Duodenal mucosa (tissue), 2 donors: Measurements from ENCODE around the gene DCTN2.

Source experiments
- H3K27ac ChIP-seq: one replicate; pipeline ENCODE4 v1.7.0; 2013; ENCODE audit warnings: low read depth, low read length
- H3K27me3 ChIP-seq, 2 donors: one replicate each; pipeline ENCODE4 v1.7.0; 2013; ENCODE audit warnings: low read length in 2 of 2, control low read depth in 1 of 2; ENCODE audit not compliant: insufficient read depth in 2 of 2, control insufficient read depth in 1 of 2
- H3K36me3 ChIP-seq, 2 donors: one replicate each; pipeline ENCODE4 v1.7.0; 2013; ENCODE audit warnings: low read length in 2 of 2, control low read depth in 1 of 2; ENCODE audit not compliant: insufficient read depth in 2 of 2, control insufficient read depth in 1 of 2
- H3K4me1 ChIP-seq, 2 donors: one replicate each; pipeline ENCODE4 v1.7.0; 2013; ENCODE audit warnings: low read length in 2 of 2, control low read depth in 1 of 2; ENCODE audit not compliant: insufficient read depth in 2 of 2, control insufficient read depth in 1 of 2
- H3K4me3 ChIP-seq, 2 donors: one replicate each; pipeline ENCODE4 v1.7.0; 2013; ENCODE audit warnings: low read length in 2 of 2, low read depth in 1 of 2
- H3K9ac ChIP-seq, 2 donors: one replicate each; pipeline ENCODE4 v1.7.0; 2013; ENCODE audit warnings: low read length in 2 of 2, low read depth in 1 of 2
- H3K9me3 ChIP-seq, 2 donors: one replicate each; pipeline ENCODE4 v1.7.0; 2013; ENCODE audit warnings: low read length in 2 of 2, control low read depth in 1 of 2; ENCODE audit not compliant: control insufficient read depth in 1 of 2

Gene DCTN2

GRCh38 chr12:57560516-57560915 lies 13.5 kb upstream of the DCTN2 start:
- Histone ChIP-seq H3K36me3 (no peaks in the 10 kb centered on the region), H3K4me1 (no peaks in the 10 kb centered on the region), H3K9ac (no peak overlapping the region), H3K4me3 (no peak overlapping the region), H3K27me3 (peaks cover 0 to 5% of the 10 kb centered on the region in 2 donors), H3K9me3 (no peaks in the 10 kb centered on the region), H3K27ac (no peak overlapping the region)

- H3K36me3 ChIP-seq: no peaks in the 10 kb centered on the region
- H3K9me3 ChIP-seq: no peaks in the 10 kb centered on the region
- no peak overlapping the region for H3K27ac ChIP-seq
- H3K27me3 ChIP-seq: peaks cover 0 to 8% of the 10 kb centered on the region in 2 donors
- H3K4me3 ChIP-seq: no peak overlapping the region
- no peak overlapping the region for H3K9ac ChIP-seq
- H3K4me1 ChIP-seq: no peaks in the 10 kb centered on the region
These were observed 11.9 kb upstream of the DCTN2 start for GRCh38 chr12:57558864-57559263.

GRCh38 chr12:57554897-57555296 lies 7.9 kb upstream of the DCTN2 start:
- no peak overlapping the region for H3K4me3 ChIP-seq
- H3K27ac ChIP-seq: no peak overlapping the region
- no peak overlapping the region for H3K9ac ChIP-seq
- H3K36me3 ChIP-seq: no peaks in the 10 kb centered on the region
- H3K27me3 ChIP-seq: peaks cover 16 to 21% of the 10 kb centered on the region in 2 donors
- H3K9me3 ChIP-seq: no peaks in the 10 kb centered on the region
- H3K4me1 ChIP-seq: no peaks in the 10 kb centered on the region

GRCh38 chr12:57554453-57554852 lies 7.5 kb upstream of the DCTN2 start:
- Histone ChIP-seq H3K4me3 (no peak overlapping the region), H3K27me3 (peaks cover 18 to 23% of the 10 kb centered on the region in 2 donors), H3K9ac (no peak overlapping the region), H3K36me3 (no peaks in the 10 kb centered on the region), H3K27ac (no peak overlapping the region), H3K9me3 (no peaks in the 10 kb centered on the region), H3K4me1 (peaks cover 0 to 2% of the 10 kb centered on the region in 2 donors)

- H3K27me3 ChIP-seq: peaks cover 26 to 32% of the 10 kb centered on the region in 2 donors
- H3K4me1 ChIP-seq: peaks cover 0 to 3% of the 10 kb centered on the region in 2 donors
- H3K9me3 ChIP-seq: no peaks in the 10 kb centered on the region
- H3K36me3 ChIP-seq: no peaks in the 10 kb centered on the region
- H3K4me3 ChIP-seq: no peak overlapping the region
- no peak overlapping the region for H3K27ac ChIP-seq
- no peak overlapping the region for H3K9ac ChIP-seq
These were observed 6.6 kb upstream of the DCTN2 start for GRCh38 chr12:57553343-57554202.

- Histone ChIP-seq H3K36me3 (no peaks in the 10 kb centered on the region), H3K4me3 (no peak overlapping the region), H3K9me3 (no peaks in the 10 kb centered on the region), H3K4me1 (peaks cover 0 to 3% of the 10 kb centered on the region in 2 donors), H3K27ac (no peak overlapping the region), H3K9ac (no peak overlapping the region), H3K27me3 (peaks cover 29 to 35% of the 10 kb centered on the region in 2 donors)
These were observed 5.9 kb upstream of the DCTN2 start for GRCh38 chr12:57552835-57553313.

- no peaks in the 10 kb centered on the region for H3K9me3 ChIP-seq
- H3K4me3 ChIP-seq: no peak overlapping the region
- H3K4me1 ChIP-seq: peaks cover 4 to 6% of the 10 kb centered on the region in 2 donors
- no peak overlapping the region for H3K27ac ChIP-seq
- peaks cover 29 to 35% of the 10 kb centered on the region in 2 donors for H3K27me3 ChIP-seq
- no peak overlapping the region for H3K9ac ChIP-seq
- H3K36me3 ChIP-seq: no peaks in the 10 kb centered on the region
These were observed 5.3 kb upstream of the DCTN2 start for GRCh38 chr12:57552306-57552651.

- no peak overlapping the region for H3K9ac ChIP-seq
- no peaks in the 10 kb centered on the region for H3K9me3 ChIP-seq
- H3K4me3 ChIP-seq: no peak overlapping the region
- H3K4me1 ChIP-seq: peaks cover 5 to 8% of the 10 kb centered on the region in 2 donors
- H3K27ac ChIP-seq: no peak overlapping the region
- H3K36me3 ChIP-seq: no peaks in the 10 kb centered on the region
- peaks cover 29 to 35% of the 10 kb centered on the region in 2 donors for H3K27me3 ChIP-seq
These were observed 4.8 kb upstream of the DCTN2 start for GRCh38 chr12:57551637-57552305.

- Histone ChIP-seq H3K36me3 (no peaks in the 10 kb centered on the region), H3K9me3 (no peaks in the 10 kb centered on the region), H3K4me1 (peaks cover 10 to 13% of the 10 kb centered on the region in 2 donors), H3K4me3 (no peak overlapping the region), H3K27me3 (peaks cover 29 to 35% of the 10 kb centered on the region in 2 donors), H3K27ac (no peak overlapping the region), H3K9ac (no peak overlapping the region)
These were observed 3.9 kb upstream of the DCTN2 start for GRCh38 chr12:57550641-57551549.
